Suppressor macrophage treated with lipopolysaccharide for 1 hour (primary cell): ENCODE data around the gene NAV2.

Experiments used
- DNase-seq, 3 donors: peaks; one replicate each; pipeline ENCODE4 v3.0.0-alpha.2; 2020 to 2022

The NAV2 gene

GRCh38 chr11:20031155-20032001 lies 318.7 kb downstream of the NAV2 start:
- DNase-seq = no peak

DNA sequence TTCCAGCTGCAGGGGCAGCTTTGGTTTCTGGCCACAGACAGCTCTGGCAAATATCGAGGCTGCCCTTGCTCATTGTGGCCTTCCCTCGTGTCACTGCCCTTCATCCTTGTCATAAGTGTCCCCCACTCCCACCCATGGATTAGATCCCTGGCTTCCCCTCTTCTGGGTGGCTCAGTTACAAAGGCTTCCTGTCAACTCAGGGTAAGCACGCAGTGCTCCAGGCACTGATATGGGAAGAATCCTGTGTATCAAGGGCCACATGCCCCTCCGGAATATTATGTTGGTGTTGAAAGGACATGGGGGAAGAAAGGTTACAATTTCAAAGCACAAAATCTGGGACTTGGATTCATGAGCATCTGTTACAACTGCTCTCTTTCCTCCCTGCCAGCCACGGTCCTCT lies 319.5 kb downstream of the NAV2 start:
- no peak for DNase-seq

- no peak for DNase-seq
Measured at GRCh38 chr11:20032577-20033260, 320.1 kb downstream of the NAV2 start.

DNA sequence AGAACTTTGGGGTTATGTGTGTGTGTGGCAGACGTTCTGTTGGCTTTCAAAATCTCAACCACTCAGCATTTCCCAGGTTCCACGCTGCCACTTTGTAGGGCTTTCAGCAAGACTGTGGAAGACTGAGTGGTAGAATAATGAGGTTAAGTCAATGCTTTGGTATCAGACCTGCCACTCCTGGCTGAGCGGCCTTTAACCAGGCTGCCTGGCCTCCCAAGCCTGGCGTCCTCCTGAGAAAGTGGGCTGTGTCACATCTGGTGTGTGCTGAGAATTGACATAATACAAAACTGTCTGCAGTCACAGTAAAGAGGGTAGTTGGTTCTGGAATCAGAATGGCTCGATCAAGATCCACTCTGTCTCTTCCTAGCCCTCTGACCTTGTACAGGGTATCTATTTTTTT lies 321.2 kb downstream of the NAV2 start:
- DNase-seq = no peak

- DNase-seq = no peak
Measured at GRCh38 chr11:20034941-20035340, 322.3 kb downstream of the NAV2 start.

DNA sequence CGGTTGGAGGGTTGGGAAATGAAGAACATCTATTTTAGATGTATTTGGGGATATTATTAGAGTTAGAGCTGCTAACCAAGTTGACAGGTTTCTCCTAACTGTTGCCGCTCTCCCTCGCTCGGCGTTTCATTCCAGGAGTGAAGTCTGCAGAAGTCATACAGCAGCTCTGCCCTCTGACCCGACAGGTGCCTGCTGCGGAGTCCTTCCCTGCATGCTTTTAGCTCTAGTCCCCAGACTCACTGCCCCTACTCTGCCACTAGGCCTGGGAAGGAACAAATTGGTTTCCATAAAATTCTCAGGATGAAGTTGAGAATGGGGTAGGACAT lies 322.7 kb downstream of the NAV2 start:
- no peak for DNase-seq

DNA sequence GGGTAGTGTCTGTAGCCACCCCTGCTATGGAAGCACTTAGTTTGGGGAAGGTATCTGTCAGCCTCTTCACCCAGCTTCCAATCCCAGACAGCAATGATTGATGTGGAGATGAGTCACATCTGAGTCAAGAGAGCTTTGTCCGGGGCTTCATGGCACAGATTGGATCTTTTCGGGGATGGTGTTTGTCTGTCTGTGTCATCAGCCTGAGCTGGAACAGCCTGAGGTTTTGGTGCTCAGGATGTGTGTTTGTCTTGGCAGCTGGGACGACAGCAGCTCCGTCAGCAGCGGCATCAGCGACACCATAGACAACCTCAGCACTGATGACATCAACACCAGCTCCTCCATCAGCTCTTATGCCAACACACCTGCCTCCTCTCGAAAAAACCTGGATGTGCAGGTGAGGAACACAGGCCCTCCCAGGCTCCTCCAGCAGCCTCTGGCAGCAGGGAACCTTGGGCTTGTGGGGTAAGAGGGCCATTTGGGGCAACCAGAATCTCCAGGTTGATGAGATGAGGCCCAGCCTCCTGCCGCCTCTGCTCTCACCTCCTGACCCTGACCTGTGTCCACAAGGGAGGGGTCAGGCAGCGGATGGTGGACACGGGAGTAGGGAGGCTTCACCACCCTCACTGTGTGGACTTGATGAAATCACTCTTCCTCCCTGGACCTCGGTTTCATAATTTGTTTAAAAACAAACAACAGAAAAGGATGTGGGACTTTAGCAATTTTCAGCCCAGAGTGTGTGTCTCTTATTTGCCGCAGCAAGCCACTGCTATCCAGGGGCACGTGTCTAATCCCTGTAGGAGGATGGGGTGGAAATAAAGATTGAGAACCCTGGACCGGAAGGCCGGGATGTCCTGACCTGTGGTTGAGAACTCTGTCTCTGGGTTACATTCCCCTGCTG lies 323.3 kb downstream of the NAV2 start:
- DNase-seq = no peak

DNA sequence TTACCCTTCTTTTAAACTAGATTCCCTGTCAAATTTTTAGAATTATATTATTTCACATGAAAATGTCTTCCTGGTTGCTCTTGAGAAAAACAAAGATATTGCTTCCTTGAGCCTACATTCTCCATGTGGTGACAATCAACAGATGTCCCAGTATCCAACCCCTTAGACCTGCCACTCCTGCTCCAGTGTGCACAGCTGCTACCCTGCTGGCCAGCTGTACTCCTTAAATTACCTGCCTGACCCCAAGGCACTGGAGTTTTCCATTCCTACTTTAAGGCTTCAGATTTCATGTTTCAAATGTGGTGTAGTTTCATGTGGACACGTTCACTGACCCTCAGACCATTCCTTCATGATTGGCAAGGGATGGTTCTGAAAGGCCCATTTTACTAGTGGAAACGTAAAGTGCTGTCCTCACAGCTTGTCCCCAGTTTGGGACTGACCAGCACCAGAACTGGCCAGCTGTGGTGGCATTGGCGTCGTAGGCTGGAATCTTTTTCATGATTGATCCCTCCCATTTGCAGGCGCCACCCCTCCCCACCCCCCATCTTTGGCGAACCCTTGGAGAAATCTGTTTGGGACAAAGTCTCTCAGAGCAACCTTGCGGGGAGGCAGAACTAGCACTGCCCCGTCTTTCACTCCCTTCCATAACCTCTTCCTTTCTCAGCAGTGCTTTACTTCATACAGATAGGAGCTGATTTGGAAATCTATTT lies 324.1 kb downstream of the NAV2 start:
- no peak for DNase-seq

DNA sequence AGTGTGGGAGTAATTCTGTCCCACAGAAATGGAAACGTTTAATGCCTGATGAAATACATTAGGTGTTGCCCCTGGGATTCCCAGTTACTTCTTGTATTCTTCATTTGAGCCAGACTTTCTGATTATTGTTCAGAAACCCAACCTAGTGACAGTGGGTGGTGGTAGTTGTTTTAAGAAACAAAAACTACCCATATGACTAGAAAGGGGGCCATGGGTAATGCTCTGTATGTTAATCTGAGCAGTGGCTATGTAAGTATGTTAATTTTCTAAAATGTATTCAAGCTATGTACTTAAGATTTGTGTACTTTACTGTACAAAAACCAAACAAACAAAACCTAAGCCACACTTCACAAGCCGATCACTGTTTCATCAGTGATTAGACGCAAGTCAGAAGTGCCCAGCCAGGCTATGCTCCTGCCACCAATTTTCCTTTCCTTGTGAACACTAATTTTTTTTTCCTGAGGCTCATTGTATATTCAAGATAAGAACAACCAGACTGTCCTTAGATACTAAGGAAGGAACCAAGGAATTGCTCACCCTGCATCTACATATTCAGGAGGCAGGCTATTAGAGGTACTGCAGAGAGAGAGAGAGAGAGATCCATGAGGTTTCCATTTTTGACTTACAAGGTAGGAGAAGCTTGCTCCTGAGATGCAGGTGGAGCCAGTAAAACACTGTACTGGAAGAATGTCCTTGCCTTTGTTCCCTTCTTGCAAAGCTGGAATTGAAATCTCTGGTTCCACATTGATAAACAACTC lies 324.9 kb downstream of the NAV2 start:
- no peak for DNase-seq

- DNase-seq = no peak
Measured at GRCh38 chr11:20038412-20038811, 325.8 kb downstream of the NAV2 start.

DNA sequence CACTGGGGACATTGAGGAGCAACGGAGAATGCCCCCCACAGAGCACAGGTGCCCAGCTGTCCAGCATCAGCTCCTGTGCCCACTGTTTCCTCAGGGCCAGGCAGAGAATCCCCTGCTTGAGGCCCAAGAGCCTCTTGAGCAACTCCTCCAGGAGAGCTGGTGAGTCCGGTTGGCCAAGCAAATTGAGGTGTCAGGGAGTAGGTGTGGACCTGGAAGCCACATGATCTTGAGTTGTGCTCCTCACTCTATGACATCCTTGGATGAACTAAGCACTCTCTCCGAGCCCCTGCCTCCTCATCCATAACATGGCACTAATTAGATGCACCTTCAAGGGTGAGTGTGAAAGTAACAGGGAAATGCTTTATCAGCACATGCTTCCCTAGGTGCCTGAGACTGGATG lies 326.3 kb downstream of the NAV2 start:
- no peak for DNase-seq

DNA sequence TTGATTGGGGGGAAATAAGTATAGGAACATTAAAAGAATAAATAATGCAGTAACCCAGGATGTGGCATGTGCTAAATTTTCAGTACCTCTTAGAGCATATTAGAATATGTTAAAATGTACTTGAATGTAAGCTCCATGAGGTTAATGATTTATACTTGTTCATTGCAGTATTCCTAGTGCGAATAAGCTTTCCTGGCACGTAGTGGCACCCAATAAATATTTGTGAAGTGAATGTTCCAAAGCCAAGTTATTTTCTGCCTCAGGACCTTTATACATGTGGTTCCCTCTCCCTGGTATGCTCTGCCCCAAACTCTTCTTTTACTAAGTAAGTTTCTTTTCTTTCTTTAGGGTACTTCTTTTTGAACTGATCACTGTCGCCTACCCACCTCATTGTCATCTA lies 328.9 kb downstream of the NAV2 start:
- no peak for DNase-seq

DNA sequence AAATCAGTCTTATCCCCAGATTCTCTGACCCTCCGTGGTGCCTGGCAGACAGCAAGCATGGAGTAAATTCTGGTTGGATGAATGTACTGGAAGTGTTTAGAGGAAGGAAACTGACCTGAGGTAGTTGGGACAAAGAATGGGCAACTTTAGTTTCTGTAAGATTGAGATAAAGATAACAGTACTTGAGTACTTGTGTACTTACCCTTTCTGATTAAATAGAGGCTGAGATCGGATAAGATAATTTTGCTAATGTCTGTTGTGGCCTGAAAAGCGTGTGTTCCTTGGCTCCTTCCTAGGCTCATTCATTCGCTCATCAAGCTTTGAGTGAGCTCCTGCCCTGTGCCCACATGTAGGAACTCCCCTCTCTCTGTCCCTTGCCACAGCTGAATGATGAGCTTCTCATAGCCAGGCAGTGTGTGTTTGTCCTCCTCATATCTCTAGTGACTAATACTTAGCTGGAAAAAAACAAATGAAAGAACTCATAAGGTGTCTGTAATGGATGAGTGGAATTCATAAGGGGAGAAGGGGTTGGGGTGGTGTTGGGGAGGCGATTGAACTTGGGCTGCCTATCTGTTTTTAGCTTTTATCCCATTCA lies 329.5 kb downstream of the NAV2 start:
- no peak for DNase-seq

GRCh38 chr11:20042811-20043341 lies 330.2 kb downstream of the NAV2 start:
- DNase-seq = no peak

DNA sequence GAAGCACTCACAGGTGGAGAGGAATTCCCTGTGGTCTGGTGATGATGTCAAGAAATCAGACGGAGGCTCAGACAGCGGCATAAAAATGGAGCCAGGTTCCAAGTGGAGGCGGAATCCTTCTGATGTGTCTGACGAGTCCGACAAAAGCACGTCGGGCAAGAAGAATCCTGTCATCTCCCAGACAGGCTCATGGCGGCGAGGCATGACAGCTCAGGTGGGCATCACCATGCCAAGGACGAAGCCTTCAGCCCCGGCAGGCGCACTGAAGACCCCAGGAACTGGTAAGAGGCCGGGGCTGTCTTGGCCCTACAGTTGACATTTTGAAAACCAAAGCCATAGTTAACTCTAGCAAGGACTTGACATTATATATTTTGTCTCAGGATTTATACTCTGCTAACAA lies 331.4 kb downstream of the NAV2 start:
- DNase-seq = no peak

GRCh38 chr11:20045098-20045688 lies 332.6 kb downstream of the NAV2 start:
- DNase-seq = no peak

DNA sequence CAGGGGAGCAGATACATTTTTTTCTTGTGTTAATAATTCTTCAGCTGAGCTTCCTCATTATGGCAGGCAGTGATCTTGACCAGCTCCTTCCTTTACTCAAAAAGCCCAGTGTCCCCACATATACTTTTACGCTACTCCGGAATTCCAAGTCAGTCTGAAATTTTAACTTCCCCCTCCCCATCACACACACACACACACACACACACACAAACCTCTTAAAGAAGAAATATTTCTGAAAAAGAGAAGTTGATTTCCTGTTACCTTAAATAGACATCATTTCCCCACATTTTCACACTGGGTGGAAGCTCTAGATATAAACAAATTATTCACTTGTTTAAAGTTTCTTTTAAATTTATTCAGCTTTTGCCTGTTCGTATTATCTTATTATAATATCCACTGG lies 333.8 kb downstream of the NAV2 start:
- peak; percentile 34 to 50 (median 45) for DNase-seq

DNA sequence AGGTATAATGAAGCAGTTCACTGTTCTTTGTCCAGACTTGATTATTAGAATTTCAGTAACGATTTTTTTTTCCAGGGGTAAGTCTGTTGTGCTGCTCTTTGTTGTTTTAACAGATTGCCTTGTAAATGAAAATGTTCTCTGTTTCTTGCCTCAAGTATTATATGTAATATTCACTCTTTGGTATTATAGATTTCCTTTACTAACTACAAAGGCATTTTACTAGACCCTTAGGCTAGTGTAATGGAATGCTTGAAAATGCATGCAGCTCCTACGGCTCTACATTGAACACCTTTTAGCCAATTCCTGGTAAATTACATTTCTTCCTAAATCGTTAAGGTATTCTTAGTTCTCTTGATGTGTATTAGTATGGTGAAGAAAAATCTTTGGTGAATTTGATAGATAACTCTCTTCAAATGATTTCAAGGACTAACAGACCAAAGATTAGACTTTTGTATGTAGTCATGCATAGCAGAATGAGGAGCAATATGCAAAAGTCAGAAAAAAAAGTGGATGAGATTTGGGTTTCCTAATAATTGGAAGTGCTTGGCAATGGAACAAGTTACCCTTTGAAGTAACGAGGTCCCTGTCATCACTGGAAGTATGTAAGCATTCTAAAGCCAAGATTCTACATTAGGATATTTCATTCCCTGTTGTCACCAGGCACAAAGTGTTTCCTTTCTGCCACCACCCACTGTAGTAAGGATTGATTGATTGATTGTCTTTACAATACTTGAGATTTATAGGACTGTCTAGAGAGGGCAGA lies 334.6 kb downstream of the NAV2 start:
- DNase-seq = no peak

DNA sequence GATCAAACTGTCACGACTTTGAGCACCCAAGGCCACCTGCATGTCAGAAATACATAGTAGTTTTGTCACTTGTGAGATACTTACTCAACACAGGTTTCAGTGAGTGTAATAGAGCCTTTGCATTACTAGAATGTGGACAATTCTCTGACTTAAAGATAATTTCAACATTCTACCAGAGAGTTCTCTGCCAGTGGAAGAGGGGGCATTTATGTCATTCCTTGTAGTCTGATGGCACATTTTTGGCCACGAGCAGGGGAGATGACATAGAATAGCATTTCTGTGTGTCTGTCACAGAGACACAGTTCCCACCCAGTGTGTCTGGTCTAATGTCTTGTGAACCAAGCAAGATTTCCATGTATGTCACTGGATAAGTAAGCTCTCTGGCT lies 335.1 kb downstream of the NAV2 start:
- DNase-seq = no peak

- peak; percentile 11 to 31 (median 19) for DNase-seq
Measured at GRCh38 chr11:20048246-20048645, 335.6 kb downstream of the NAV2 start.
